HTERT RPE-1 (cell line): Measurements from ENCODE around the gene MAP3K6.

ENCODE experiments used
- in situ Hi-C: fragments of 300-500 bp; cut with MboI; formaldehyde crosslinking; loops from 4 replicates; pipeline ENCODE4 v1.14.3; 2020; ENCODE audit warnings: low sequenced_read_pairs

The MAP3K6 gene

GRCh38 chr1:27307874-27308598, 58.7 kb downstream of the MAP3K6 start:
- in situ Hi-C loops, result no loop called here

GRCh38 chr1:27306892-27307761, 59.6 kb downstream of the MAP3K6 start:
- in situ Hi-C loops, result no loop called here

- in situ Hi-C loops, result no loop called here
These were observed 60.7 kb downstream of the MAP3K6 start for GRCh38 chr1:27306071-27306470.
